ENCODE measurements around the gene SLC35F1. TPM values are rescaled to one million over a fixed set of nuclear protein-coding genes. Genes with fewer than 3 reads are reported as not detected.

The SLC35F1 gene
- total and polyA plus RNA-seq, 2 donors (not counting 3 experiments of a cell fraction or from before 2014, with no cell fraction given), result not detected

DNA sequence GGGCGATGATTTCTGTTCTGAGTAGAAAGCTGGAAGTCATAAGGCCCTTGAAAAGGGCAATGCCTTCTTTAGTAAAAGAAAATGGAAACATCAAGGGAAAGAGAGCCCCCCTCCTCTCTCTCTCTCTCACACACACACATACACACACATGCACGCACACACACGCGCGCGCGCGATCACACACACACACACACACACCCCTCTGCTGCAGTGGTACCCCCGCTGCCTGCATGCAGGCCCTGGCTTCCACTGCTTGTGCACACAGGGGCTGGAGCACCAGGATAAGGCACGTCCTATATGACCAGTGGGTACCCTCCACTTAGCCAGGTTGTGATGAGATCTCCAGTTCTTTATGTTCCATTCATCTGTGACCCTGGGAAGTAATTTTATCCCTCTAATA lies 300.9 kb downstream of the SLC35F1 start:
- intact Hi-C loops (cut with micrococcal nuclease), result no loop called here
- dilution Hi-C loops (cut with MboI; ENCODE audit: extremely low pct_ligation_motif_present, low sequenced_read_pairs), result no loop called here
- no peaks in the 10 kb centered on the region for H3K9me1 ChIP-seq (replicated peaks; ENCODE audit: control insufficient read depth, extremely low read depth, insufficient read depth, low read length)
- no peaks in the 10 kb centered on the region for H3K36me3 ChIP-seq (ENCODE audit: control insufficient read depth in 2 of 2, extremely low read depth in 1 of 2, insufficient read depth in 2 of 2, low read length in 2 of 2)
- FAIRE-seq (no peak), DNase-seq (ENCODE audit: low read depth, low spot score) (no peak)
- H2AFZ ChIP-seq (ENCODE audit: low read depth, low read length), result no peak overlapping the region
- no peaks in the 10 kb centered on the region for H3K9me3 ChIP-seq (replicated peaks; ENCODE audit: control insufficient read depth, insufficient read depth, low read length)
- ChIA-PET CTCF (no interaction called here), POLR2A (no interaction called here)
- H4K20me1 ChIP-seq (replicated peaks; ENCODE audit: control insufficient read depth, extremely low read depth, insufficient read depth, low read length), result no peaks in the 10 kb centered on the region
- H3K27me3 ChIP-seq (ENCODE audit: control insufficient read depth in 2 of 2, insufficient read depth in 2 of 2, low read length in 2 of 2), result no peaks in the 10 kb centered on the region
- H3K9ac ChIP-seq (replicated peaks; ENCODE audit: extremely low read depth, insufficient read depth, low read length), result no peak overlapping the region
- H3K4me3 ChIP-seq (replicated peaks in 1 of 3; ENCODE audit: insufficient read depth in 1 of 3, low read depth in 1 of 3, low read length in 3 of 3), result no peak overlapping the region
- H3K4me2 ChIP-seq (ENCODE audit: insufficient read depth, low read length), result no peak overlapping the region
- BruUV-seq (replicated peaks), result no TSS peak
- H3K4me1 ChIP-seq (ENCODE audit: control insufficient read depth, extremely low read depth, insufficient read depth, low read length), result no peaks in the 10 kb centered on the region
- no peak for TF ChIP-seq POLR2AphosphoS5 (IDR thresholded peaks at IDR 0.05; ENCODE audit: insufficient read depth, low read depth, low read length)
- no peak for TF ChIP-seq JUN (IDR thresholded peaks at IDR 0.05; ENCODE audit: borderline replicate concordance, insufficient read depth, insufficient read length, low read depth)
- TF ChIP-seq MAX (IDR thresholded peaks at IDR 0.05; ENCODE audit: insufficient read depth, insufficient read length), result no peak
- TF ChIP-seq FOS (IDR thresholded peaks at IDR 0.05; ENCODE audit: borderline replicate concordance, insufficient read depth, low read length), result no peak
- no peak for TF ChIP-seq CTCF (IDR thresholded peaks at IDR 0.05; ENCODE audit: extremely low read depth in 1 of 2, insufficient read depth in 1 of 2, low read depth in 1 of 2, low read length in 2 of 2)
- TF ChIP-seq POLR2A (IDR thresholded peaks at IDR 0.05; ENCODE audit: low read depth, low read length), result no peak
- TF ChIP-seq GATA2 (IDR thresholded peaks at IDR 0.05; ENCODE audit: insufficient read depth, insufficient read length, low read depth, low read length), result no peak
- H3K27ac ChIP-seq (ENCODE audit: insufficient read depth, low read depth, low read length), result no peak overlapping the region
- no peaks in the 10 kb centered on the region for H3K79me2 ChIP-seq (ENCODE audit: control insufficient read depth, insufficient read depth, low read length)

Measured in endothelial cell of umbilical vein (primary cell).